Stimulated activated CD4-positive, alpha-beta T cell treated with anti-CD3 and anti-CD28 coated beads, Interleukin-15, amount 100 ng/mL, for 24 hours (primary cell): ENCODE data around the gene OAS2.
A peak's percentile ranks its signal among the peaks of the same experiment; 100 is the strongest.

Source experiments
- DNase-seq: peaks from one replicate; pipeline ENCODE4 v3.0.0-alpha.2; 2020

The OAS2 gene

GRCh38 chr12:112978163-112979040 is at the start of gene OAS2:
Gene OAS2 (plus strand): TSS chr12:112978519. CDS start chr12:112978609, 90 bp downstream.
- peak; percentile 84 for DNase-seq

GRCh38 chr12:112928978-112929377 is 49.3 kb upstream of the OAS2 start:
- no peak for DNase-seq

- no peak for DNase-seq
Measured at GRCh38 chr12:112929715-112930114, 48.6 kb upstream of the OAS2 start.

- no peak for DNase-seq
Measured at GRCh38 chr12:112930350-112930749, 48.0 kb upstream of the OAS2 start.

- DNase-seq = no peak
Measured at GRCh38 chr12:112932485-112933128, 45.7 kb upstream of the OAS2 start.

GRCh38 chr12:112933129-112933505 is 45.2 kb upstream of the OAS2 start:
- DNase-seq = no peak

GRCh38 chr12:112936264-112936663 is 42.1 kb upstream of the OAS2 start:
- DNase-seq = no peak

GRCh38 chr12:112936927-112937326 is 41.4 kb upstream of the OAS2 start:
- no peak for DNase-seq

- DNase-seq = peak; percentile 69
Measured at GRCh38 chr12:112937741-112938719, 40.3 kb upstream of the OAS2 start, which contains the start of gene OAS3. Gene OAS3 (plus strand): TSS chr12:112938474. CDS start chr12:112938531, 57 bp downstream.

- no peak for DNase-seq
Measured at GRCh38 chr12:112938751-112939150, 39.6 kb upstream of the OAS2 start.

- no peak for DNase-seq
Measured at GRCh38 chr12:112939761-112940381, 38.4 kb upstream of the OAS2 start.

GRCh38 chr12:112941528-112942335 is 36.6 kb upstream of the OAS2 start:
- DNase-seq = no peak

GRCh38 chr12:112942572-112942971 is 35.7 kb upstream of the OAS2 start:
- no peak for DNase-seq

GRCh38 chr12:112944024-112944690 is 34.2 kb upstream of the OAS2 start:
- no peak for DNase-seq

- no peak for DNase-seq
Measured at GRCh38 chr12:112945515-112945914, 32.8 kb upstream of the OAS2 start.

- DNase-seq = no peak
Measured at GRCh38 chr12:112946236-112947000, 31.9 kb upstream of the OAS2 start.

- DNase-seq = no peak
Measured at GRCh38 chr12:112947314-112947713, 31.0 kb upstream of the OAS2 start.

GRCh38 chr12:112947761-112948160 is 30.6 kb upstream of the OAS2 start:
- DNase-seq = no peak

- DNase-seq = no peak
Measured at GRCh38 chr12:112948806-112949205, 29.5 kb upstream of the OAS2 start.

- DNase-seq = no peak
Measured at GRCh38 chr12:112950701-112951100, 27.6 kb upstream of the OAS2 start.
